Measurements from ENCODE around the gene GATA1. TPM values are rescaled to one million over a fixed set of nuclear protein-coding genes. Genes with fewer than 3 reads are reported as not detected.
A peak's percentile ranks its signal among the peaks of the same experiment; 100 is the strongest.

Gene GATA1
- polyA plus RNA-seq (2014; cell fraction: cytosol; rRNA removed) = not detected in 2 replicates
- not detected in 2 replicates for polyA plus RNA-seq (2014; cell fraction: nucleus; rRNA removed)

DNA sequence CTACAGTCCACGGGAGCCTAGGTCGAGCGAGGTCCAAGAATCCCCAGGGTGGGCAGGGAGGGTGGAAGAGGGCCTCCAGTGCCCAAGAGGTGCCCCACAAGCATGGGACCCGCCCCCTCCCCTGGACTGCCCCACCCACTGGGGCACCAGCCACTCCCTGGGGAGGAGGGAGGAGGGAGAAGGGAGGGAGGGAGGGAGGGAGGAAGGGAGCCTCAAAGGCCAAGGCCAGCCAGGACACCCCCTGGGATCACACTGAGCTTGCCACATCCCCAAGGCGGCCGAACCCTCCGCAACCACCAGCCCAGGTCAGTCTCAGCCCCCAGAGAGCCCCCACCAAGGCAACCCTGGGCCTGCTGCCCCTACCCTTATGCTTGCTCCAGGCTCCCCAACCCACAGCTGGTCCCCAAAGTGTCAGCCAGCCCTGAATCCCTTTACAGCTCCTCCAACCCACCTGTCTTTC, at the start of gene GATA1:
Gene GATA1 (plus strand): TSS at position 250 of the 460 bp plus-strand sequence. CDS start 4,520 bp downstream, outside the sequence.
- no peak for DNase-seq (ENCODE audit: low spot score)

DNA sequence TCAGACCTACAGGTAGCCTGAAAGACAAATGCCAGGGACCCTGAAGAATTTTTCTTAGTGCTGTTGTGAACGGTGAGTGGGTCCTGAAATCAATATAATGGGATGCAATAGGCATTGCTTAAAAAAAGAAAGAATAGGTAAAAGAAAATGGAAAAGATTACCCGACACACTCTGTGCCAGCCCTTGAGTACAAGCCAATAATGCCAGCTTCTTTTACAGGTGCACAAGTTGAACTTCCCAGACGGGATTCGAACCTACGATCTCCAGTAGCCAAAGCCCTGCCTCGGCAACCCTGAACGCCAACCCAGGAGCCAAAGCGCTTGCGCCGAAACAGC, 49.5 kb upstream of the GATA1 start:
- no peak for DNase-seq (ENCODE audit: low spot score)

DNA sequence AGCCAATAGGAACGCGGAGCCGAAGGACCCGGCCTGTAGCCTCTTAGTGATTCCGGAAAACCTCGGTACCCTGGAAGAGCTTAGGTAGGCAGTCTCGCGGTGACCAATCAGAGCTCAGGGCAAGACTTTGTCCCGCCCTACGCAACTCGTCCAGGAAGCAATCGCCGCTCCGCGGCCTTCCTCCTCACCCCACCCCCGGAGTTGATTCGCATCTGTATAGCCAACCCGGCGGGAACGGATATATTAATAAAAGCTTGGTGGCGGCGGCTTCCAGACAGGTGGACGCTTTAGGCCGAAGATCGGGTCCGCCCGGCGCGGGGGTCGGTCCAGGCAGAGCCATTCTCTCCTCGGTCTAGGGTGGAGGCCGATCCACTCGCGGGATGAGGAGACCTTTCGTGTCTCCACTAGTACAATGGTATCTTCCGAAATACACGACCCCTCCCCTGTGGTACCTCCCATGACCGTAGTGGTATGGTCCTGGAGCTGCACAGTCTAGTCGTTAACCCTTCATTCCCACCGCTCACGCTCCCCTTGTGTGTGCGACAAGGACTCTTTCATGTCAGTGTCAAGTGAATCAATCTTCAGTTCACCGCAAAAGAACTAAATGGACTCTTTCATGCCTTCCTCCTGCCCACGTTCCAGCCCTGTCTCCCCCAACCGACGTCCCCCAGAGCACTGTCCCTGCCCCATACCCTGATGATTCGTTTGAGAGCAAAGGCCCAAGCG, 49.0 kb upstream of the GATA1 start:
- peak; percentile 98 for DNase-seq (ENCODE audit: low spot score)

DNA sequence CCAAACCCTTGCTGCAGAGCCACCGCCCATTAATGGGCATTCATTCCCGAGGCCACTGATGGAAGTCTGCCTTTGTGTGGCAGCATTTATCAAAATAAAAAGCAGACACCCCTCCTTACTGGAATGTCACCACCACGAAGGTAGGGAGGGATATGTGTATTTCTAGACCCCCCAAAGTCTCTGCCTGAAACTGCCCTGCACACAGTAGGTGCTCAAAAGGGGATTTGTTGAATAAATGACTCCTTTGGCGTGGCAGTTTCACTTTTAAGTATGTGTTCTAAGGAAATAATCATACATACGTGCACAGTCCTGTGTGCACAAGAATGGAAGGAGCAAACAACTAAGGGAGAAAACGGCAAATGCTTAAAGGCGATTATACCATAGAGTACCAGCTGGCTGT, 48.5 kb upstream of the GATA1 start:
- no peak for DNase-seq (ENCODE audit: low spot score)

DNA sequence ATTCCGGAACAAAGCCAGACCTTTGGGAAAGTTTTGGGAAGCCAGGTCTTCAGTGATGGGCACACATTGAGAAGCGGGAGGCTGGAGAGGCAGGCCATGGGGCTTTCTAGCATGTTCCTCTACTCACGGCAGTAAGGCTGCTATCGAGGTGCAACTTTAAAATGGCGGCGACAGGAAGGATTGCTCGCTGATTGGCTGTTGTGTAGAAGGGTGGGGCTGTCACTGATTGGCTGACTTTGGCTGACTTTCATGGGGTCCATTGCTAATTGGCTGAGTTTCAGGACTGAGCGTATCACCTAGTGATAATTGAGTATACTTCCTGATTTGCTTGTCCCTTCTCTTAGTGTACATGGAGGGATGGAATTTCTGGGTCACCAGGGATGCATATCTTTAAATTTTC, 44.6 kb upstream of the GATA1 start:
- no peak for DNase-seq (ENCODE audit: low spot score)

DNA sequence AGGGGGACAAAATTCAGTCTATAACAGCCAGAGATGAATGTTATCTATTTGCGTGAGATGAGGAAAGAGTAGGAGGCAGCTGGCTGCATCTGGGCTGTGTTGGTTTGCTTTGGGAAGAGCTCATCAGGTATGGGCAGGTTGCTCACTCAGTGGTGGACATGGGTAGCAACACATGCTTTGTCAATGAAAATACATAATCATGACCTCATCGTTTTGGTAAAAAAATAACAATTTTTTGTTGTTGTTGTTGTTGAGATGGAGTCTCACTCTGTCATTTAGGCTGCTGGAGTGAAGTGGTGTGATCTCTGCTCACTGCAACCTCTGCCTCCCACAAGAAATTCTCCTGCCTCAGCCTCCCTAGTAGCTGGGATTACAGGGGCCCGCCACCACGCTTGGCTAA, 41.2 kb upstream of the GATA1 start:
- DNase-seq (ENCODE audit: low spot score) = no peak

DNA sequence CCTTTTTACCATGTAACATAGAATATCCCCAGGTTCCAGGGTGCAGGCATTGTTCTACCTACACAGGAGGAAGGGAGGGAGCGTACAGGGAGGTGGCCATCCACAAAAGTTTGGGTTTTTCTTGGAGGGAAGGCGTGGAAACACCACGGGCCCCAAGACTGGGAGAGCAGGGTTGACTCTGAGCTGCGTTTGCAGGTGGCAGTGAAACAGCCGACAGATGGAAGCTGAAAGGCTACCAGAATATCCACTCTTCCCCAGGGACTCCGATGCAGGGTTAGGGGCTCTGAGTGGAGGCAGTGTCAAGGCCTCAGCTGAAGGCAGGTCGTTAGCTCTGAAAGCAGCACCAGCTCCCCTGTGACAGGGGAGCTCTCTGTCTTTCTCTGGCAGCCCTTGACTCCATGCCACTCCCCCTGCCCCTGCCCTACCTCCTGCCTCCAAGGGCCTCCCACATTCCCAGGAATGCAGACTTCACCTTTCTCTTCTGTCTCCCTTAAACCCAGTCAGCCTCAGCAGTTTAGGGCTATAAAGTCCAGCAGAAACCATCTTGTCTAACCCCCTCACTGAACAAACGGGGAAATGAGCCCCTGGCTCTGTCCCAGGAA, 38.9 kb upstream of the GATA1 start:
- DNase-seq (ENCODE audit: low spot score) = no peak

DNA sequence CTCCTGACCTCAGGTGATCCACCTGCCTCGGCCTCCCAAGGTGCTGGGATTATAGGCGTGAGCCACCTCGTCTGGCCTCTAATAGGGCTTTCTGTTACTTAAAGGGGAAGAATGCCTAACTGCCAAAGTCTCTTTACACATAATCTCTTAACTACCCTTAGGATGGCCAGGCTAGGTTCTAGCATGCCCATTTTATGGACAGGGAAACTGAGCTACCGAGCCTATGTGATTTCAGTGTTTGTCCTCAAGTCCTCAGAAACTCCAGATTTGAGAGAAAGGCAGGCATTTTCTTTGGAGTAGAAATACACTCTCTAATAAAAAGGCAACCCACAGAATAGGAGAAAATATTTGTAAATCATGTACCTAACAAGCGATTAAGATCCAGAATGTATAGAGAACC, 37.2 kb upstream of the GATA1 start:
- no peak for DNase-seq (ENCODE audit: low spot score)

DNA sequence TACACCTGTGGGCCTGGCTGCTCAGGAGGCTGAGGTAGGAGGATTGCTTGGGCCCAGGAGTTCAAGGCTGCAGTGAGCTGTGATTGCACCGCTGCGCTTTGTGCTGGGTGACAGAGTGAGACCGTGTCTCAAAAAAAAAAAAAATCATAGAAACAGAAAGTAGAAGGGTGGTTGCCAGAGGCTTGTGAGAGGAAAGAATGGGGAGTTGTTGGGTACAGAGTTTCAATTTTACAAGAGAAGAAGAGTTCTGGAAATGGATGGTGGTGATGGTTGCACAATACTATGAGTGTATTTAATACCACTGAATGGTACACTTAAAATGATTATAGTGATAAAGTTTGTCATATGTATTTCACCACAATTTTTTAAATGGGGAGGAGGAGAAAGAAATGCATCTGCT, 35.0 kb upstream of the GATA1 start:
- no peak for DNase-seq (ENCODE audit: low spot score)

DNA sequence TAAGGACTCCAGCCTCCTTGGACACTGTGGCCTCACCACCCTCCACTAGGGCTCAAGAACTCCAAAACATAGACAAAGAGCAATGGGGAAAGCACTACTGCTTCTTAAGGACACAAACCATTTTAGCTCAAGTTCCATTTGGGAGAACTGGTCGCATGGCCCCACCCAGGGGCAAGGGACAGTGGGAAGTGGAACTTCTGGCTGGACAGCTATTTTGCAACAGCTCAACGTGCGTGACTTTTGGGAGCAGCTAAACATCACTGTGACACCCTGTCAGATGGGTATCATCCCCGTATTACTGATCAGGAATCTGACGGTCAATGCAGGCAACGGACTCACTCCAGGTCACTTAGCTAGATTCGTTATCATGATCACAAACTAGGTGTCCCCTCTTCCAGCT, 33.9 kb upstream of the GATA1 start:
- no peak for DNase-seq (ENCODE audit: low spot score)

DNA sequence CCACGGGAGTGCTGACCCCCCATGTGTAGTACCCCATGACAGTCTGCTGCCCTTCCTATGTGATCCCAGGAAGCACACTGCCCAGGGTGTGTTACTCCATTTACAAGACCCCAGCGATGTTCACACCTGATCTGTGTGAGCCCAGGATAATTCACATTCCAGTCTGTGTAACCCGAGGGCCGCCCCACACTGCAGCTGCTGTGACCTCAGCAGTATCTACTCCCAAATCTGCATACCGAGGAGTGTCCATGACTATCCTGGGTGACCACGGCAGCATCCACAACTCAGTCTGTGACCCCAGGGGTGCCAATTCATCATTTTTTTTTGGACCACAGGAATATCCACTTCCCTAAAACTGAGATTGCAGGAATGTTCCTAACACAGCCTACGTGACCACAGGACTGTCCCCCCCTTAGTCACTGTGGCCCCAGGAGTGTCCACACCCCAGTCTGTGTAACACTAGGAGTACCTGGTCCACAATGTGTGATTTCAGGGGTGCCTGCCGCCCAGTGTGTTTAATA, 32.6 kb upstream of the GATA1 start:
- no peak for DNase-seq (ENCODE audit: low spot score)

DNA sequence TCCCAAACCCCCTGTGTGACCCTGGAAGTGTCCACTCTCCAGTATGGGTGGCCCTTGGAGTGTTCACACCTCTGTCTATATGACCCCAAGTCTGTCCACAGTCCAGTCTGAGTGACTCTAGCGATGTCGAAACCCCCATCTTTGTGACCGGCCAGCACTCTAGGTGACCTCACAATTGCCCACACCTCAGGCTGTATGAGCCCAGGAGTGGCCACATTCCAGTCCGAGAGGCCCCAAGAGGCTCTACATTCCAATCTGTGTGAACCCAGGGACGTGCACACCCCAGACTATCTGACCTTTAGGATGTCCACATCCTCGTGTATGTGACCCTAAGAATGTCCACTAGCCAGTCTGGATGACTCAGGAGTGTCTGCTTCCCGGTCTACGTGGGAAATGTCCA, 32.2 kb upstream of the GATA1 start:
- DNase-seq (ENCODE audit: low spot score) = no peak

DNA sequence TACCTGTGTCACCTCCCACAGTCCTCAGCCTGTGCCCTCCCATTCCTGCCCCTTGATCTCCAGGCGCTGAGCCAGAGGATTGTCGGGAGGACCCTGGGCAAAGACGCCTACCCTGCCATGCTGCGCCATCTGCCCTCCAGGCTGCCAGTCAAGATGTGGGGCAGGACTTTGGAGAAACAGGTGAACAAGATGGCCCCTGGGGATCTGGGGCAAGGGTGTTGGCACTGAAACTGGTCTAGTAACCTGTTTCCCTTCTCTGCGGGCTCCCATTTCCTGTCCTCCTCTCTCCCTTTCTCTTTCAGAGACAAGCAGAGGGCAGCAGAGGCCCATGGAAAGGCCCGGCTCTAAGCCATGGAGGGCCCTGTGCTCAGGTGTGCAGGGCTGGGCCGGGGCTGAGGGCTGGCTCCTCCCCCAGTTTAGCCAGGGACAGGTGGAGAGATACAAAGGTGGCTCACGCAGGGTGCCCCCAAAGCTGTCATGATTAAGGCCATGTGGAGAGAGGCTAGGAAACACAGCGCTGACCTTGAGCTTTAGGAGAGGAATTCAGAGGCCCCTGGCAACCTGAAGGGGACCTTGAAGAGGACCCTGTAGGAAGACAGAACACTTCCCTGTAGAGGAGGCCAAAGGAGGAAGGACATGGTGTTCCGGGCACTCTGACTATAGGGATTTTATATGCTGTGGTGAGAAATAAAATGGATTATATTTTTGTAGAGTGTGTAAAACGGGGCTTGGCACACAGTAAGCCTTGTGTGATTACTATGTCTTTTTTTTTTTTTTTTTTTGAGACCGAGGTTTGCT, 24.5 kb upstream of the GATA1 start, which contains the start of gene GLOD5:
Gene GLOD5 (plus strand): TSS at position 74 of the 798 bp plus-strand sequence. CDS start 44 bp downstream, at position 118.
- no peak for DNase-seq (ENCODE audit: low spot score)

DNA sequence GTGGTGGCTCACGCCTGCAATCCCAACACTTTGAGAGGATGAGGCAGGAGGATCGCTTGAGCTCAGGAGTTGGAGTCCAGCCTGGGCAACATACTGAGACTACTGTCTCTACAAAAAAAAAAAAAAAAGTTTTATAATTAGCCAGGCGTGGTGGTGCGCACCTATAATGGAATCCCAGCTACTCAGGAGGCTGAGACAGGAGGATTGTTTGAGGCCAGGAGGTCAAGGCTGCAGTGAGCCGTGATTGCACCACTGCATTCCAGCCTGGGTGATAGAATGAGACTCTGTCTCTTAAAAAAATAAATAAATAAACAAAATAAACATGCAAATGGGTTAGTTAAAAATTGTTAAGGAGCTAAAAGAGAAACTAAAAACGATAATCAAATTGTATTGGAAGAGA, 17.2 kb upstream of the GATA1 start:
- no peak for DNase-seq (ENCODE audit: low spot score)

DNA sequence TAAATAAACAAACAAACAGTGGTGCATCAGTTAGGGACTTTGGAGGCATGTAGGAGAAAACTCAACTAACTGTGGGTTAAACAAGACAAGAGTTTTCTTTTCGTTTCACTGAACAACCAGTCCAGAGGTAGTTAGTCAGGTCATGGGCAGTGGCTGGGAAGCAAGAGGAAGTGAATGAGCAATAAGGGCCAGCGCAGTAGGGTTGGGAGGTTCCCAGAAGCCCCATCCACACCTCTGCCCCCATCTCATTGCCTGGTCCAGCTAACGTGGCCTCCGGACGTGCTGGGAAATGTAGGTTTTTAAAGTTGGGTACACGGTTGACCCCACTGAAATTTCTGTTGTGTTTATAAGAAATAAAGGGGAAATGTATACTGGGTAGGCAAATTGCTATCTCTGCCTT, 16.1 kb upstream of the GATA1 start:
- no peak for DNase-seq (ENCODE audit: low spot score)

DNA sequence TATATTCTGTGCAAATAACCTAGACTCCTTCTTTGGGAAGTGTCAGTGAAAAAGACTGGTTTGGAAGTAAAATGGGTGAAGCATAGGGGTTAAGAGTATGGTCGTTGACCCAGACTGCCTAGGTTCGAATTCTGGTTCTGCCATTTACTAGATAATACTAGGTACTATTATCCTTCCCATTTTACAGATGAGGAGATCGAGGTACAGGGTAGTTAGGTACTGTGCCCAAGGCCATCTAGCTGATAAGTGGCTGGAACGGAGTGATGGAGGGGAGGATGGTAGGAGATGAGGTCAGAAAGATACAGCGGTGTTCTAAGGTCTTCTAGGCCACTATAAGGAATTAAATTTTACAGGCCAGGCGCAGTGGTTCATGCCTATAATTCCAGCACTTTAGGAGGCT, 13.8 kb upstream of the GATA1 start:
- no peak for DNase-seq (ENCODE audit: low spot score)

DNA sequence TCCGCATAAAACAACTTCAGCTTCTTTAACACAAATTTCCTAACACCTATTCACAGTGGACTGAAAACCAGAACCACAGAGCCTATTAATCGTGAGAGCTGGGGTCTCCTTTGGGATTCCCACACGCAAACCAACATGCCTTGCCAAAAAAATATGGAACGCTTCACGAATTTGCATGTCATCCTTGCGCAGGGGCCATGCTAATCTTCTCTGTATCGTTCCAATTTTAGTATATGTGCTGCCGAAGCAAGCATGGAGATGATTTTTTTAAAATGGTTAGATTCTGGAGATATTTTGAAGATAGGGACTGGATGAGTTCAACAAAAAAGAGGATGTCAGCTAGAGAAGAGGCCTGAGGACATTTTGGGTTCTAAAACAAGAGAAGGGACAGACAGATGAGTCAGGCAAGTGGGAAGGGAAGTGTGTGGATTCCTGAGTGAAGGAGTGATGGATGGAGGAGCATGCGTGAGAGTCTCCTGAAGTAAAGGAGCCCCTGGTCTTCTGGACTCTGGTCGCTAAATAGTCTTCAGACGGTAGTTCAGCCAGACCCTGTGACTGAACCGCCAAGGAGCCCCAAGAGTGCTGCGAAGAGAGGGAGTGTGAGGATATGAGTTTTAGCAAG, 9.5 kb upstream of the GATA1 start:
- DNase-seq (ENCODE audit: low spot score) = no peak

DNA sequence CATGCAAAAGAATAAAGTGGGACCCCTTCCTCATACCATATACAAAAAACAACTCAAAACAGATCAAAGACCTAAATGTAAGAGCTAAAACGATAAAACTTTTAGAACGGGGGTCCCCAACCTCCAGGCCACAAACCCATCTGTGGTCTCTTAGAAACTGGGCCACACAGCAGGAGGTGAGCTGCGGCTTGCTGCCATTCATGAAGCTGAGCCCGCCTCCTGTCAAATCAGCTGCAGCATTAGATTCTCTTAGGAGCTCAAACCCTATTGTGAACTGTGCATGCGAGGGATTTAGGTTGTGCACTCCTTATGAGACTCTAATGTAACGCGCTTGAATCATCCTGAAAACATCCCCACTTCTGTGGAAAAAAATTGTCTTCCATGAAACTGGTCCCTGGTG, 7.0 kb upstream of the GATA1 start:
- no peak for DNase-seq (ENCODE audit: low spot score)

DNA sequence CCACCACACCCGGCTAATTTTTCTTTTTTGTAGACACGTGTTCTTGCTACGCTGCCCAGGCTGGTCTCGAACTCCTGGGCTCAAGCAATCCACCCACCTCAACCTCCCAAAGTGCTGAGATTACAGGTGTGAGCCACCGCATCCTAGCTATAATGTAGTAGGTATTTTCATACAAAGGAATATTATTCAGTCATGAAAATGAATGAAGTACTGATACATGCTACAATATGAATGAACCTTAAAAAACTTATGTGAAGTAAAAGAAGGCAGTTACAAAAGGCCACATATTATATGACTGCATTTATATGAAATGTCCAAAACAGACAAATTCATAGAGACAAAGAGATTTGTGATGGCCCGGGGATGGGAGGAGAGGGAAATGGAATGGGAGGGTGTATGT, 4.7 kb upstream of the GATA1 start:
- no peak for DNase-seq (ENCODE audit: low spot score)

DNA sequence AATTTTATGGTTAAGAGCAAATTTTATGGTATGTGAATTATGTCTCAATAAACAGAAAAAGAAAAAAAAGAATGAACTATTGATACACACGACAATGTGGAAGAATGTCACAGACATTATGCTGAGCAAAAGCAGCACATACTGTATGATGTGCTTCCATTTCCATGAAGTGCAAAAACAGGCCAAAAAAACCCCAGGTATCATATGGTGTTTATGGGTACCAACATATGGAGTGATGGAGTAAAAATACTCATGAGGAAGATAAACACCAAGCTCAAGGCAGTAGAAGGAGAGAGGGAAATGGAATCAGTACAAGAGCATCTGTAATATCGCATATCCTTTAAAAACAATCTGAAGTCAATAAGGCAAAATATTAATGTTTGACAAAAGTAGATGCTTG, 4.2 kb upstream of the GATA1 start:
- DNase-seq (ENCODE audit: low spot score) = no peak

DNA sequence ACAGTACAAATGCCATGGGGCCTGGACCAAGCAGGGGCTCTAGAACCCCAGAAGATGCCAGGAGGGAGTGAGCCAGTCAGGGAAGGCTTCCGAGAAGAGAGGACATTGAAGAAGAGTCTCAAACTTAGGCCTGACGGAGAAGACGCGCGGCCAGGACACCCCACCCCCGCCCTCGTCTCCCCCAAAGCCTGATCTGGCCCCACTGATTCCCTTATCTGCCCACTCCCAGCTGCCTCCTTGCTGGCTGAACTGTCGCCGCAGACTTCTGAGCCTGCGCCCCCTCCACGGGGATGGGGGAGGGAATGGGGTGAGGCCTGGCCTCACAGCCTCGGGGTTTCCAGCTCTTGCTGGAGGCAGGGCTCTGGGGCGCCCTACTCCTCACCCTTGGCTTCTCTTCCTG, 3.6 kb upstream of the GATA1 start:
- no peak for DNase-seq (ENCODE audit: low spot score)

DNA sequence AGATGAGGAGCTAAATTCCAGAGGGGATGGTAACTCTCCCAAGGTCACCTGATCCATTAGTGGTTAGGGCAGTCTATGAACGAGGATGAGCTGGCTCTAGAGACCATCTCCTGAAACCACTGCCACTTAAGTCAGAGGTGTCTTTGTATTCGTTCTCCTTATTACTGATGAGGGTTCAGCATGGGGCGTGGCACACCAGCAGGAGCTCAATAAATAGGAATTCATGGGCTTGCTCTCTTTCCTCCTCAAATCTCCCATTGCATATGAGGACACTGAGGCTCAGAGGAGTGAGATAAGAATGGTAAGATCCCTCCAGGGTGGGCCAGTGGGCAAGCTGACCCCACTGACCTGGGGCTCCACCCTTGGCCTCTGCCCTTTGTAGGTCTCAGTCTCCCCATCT, 1.7 kb upstream of the GATA1 start:
- no peak for DNase-seq (ENCODE audit: low spot score)

Measured in SK-N-DZ (cell line).